ENCODE results near the gene DMBX1. TPM values are rescaled to one million over a fixed set of nuclear protein-coding genes. Genes with fewer than 3 reads are reported as not detected.

Gene DMBX1
- total RNA-seq, 2 experiments from 2014 or later, result not detected

DNA sequence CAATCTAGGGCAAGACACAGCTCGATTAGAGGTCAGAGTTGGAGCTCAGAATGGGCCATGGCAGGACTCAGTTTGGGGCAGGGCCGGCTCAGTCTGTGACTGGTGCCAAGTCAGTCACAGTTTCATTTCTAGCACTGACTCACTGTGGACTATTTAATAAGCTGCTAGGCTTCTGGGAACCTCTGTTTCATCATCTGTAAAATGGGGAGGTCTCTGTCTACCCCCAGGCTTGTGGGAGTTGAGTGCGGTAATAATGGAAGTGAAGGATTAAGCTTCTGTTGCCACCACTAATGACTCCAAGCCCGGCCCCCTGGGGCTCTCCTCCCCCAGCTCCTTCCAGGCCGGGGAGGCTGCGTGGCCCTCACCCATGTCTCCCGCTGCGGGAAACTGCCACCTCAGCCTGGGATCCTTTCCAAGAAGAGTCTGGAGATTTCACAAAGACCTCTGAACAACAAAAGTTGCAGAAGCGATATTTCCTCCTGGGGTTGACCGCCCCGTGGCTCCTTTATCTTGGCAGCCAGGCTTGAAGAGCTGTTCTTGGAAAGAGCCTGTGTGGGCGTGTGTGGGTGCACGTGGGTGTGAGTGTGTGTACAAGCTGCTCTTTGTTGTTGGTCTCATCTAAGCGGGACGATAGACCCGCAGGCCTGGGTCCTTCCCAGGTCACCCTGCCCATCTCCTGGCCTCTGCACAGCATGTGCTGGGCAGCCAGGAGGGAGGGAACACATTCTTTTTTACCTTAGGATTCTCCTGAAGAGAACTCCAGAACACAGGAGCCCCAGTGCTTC is 32.7 kb downstream of the DMBX1 start:
- Histone ChIP-seq H3K4me2 (ENCODE audit: low read length) (no peak overlapping the region), H3K9me2 (ENCODE audit: insufficient read depth, low read length) (no peaks in the 10 kb centered on the region), H3K4me3 (ENCODE audit: low read depth, low read length, poor library complexity, severe bottlenecking) (no peak overlapping the region), H3K9me3 (ENCODE audit: low read length) (no peaks in the 10 kb centered on the region), H4K20me1 (ENCODE audit: insufficient read depth, low read length) (no peaks in the 10 kb centered on the region; the same call in 1 of the 2 replicates), H2AFZ (ENCODE audit: low read length) (no peak overlapping the region), H3K79me2 (ENCODE audit: insufficient read depth, low read depth, low read length) (no peaks in the 10 kb centered on the region), H3K36me3 (ENCODE audit: insufficient read depth, low read length) (no peaks in the 10 kb centered on the region), H3K4me1 (ENCODE audit: insufficient read depth, low read length, poor library complexity, severe bottlenecking) (no peaks in the 10 kb centered on the region), H3K27ac (ENCODE audit: low read depth, low read length, poor library complexity, severe bottlenecking) (no peak overlapping the region)
- ChIA-PET CTCF (ENCODE audit: unreplicated experiment) (interaction anchor here (0.9 kb wide), 1 partner anchor 43 kb away, joined by 3 read pairs; no protein-coding TSS in a partner anchor), POLR2A (no interaction called here)
- DNase-seq (ENCODE audit: low spot score), result no peak
- TF ChIP-seq EZH2phosphoT487 (IDR thresholded peaks at IDR 0.05; ENCODE audit: borderline replicate concordance, low read depth, low read length), result no peak
- TF ChIP-seq, protein P1, sequence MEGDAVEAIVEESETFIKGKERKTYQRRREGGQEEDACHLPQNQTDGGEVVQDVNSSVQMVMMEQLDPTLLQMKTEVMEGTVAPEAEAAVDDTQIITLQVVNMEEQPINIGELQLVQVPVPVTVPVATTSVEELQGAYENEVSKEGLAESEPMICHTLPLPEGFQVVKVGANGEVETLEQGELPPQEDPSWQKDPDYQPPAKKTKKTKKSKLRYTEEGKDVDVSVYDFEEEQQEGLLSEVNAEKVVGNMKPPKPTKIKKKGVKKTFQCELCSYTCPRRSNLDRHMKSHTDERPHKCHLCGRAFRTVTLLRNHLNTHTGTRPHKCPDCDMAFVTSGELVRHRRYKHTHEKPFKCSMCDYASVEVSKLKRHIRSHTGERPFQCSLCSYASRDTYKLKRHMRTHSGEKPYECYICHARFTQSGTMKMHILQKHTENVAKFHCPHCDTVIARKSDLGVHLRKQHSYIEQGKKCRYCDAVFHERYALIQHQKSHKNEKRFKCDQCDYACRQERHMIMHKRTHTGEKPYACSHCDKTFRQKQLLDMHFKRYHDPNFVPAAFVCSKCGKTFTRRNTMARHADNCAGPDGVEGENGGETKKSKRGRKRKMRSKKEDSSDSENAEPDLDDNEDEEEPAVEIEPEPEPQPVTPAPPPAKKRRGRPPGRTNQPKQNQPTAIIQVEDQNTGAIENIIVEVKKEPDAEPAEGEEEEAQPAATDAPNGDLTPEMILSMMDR (conservative IDR thresholded peaks at IDR 0.05; ENCODE audit: low read length), result no peak
- no TSS peak for BruUV-seq (replicated peaks)
- intact Hi-C loops (cut with micrococcal nuclease; ENCODE audit: unreplicated experiment), result no loop called here

DNA sequence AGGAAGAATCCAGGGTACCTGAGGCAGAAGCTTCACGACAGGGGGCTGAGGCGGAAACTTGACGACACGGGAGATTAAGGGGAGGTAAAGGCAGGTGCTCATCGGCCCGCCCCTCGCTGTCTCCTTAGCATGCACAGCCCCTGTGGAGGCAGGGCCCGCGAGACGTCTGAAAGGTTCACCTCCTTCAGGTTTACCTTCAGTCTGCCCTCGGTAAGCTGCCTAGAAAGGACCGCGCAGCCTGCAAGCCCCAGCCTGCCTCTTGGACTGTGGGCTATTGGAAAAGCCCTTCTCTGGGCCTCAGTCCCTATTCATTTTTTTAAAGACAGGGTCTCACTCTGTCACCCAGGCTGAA is 33.3 kb downstream of the DMBX1 start:
- intact Hi-C loops (cut with micrococcal nuclease; ENCODE audit: unreplicated experiment), result no loop called here
- ChIA-PET CTCF (ENCODE audit: unreplicated experiment) (no interaction called here), POLR2A (no interaction called here)
- no peak overlapping the region for H2AFZ ChIP-seq (ENCODE audit: low read length)
- H3K36me3 ChIP-seq (ENCODE audit: insufficient read depth, low read length), result no peaks in the 10 kb centered on the region
- no peak for TF ChIP-seq EZH2phosphoT487 (IDR thresholded peaks at IDR 0.05; ENCODE audit: borderline replicate concordance, low read depth, low read length)
- TF ChIP-seq, protein P1 (conservative IDR thresholded peaks at IDR 0.05; ENCODE audit: low read length), result no peak
- H3K27ac ChIP-seq (ENCODE audit: low read depth, low read length, poor library complexity, severe bottlenecking), result no peak overlapping the region
- H4K20me1 ChIP-seq (ENCODE audit: insufficient read depth, low read length), result no peaks in the 10 kb centered on the region; the same call in 1 of the 2 replicates
- H3K79me2 ChIP-seq (ENCODE audit: insufficient read depth, low read depth, low read length), result no peaks in the 10 kb centered on the region
- H3K4me1 ChIP-seq (ENCODE audit: insufficient read depth, low read length, poor library complexity, severe bottlenecking), result no peaks in the 10 kb centered on the region
- no peak for DNase-seq (ENCODE audit: low spot score)
- H3K4me3 ChIP-seq (ENCODE audit: low read depth, low read length, poor library complexity, severe bottlenecking), result no peak overlapping the region
- no peak overlapping the region for H3K4me2 ChIP-seq (ENCODE audit: low read length)
- H3K9me3 ChIP-seq (ENCODE audit: low read length), result no peaks in the 10 kb centered on the region
- no peaks in the 10 kb centered on the region for H3K9me2 ChIP-seq (ENCODE audit: insufficient read depth, low read length)
- BruUV-seq (replicated peaks), result no TSS peak

All from OCI-LY7 (cell line).